PC-3 (cell line): ENCODE results near the gene HIPK2.

Experiments used
- EZH2 ChIP-seq: fragments of 300-600 bp; sonication (generic); IDR thresholded peaks from one replicate; pipeline ENCODE4 v1.6.1; 2017; ENCODE audit warnings: antibody characterized with exemption, mild to moderate bottlenecking, low read length; ENCODE audit not compliant: unreplicated experiment
- EZH2phosphoT487 ChIP-seq: fragments of 300-600 bp; sonication (generic); IDR thresholded peaks from 2 replicates; pipeline ENCODE4 v1.6.1; 2018; ENCODE audit warnings: mild to moderate bottlenecking, antibody characterized with exemption, low read length, borderline replicate concordance
- TF ChIP-seq, protein P1 (sequence below): fragments of 300-600 bp; sonication (generic); conservative IDR thresholded peaks from 2 replicates; pipeline ENCODE4 v1.5.1; 2017; ENCODE audit warnings: antibody characterized with exemption, low read depth, mild to moderate bottlenecking, low read length

DNA sequence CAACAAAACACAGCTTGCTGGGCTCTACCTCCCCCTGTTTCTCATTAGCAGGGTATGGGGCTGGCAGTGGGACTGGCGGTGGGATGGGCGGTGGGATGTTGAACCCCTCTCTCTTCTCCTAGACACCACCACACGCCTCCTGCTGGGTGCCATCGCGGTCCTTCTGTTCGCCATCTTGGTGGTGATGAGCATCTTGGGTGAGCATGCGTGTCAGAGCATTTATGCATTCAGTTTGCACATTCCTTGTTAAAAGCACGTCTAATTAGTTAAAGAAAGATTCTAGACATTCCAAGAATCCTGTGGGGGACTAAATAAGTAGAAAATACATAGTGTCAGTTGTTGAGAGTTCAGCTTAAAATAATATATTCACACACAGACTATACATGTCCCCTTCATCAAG lies 241.6 kb downstream of the HIPK2 start:
- TF ChIP-seq, protein P1, sequence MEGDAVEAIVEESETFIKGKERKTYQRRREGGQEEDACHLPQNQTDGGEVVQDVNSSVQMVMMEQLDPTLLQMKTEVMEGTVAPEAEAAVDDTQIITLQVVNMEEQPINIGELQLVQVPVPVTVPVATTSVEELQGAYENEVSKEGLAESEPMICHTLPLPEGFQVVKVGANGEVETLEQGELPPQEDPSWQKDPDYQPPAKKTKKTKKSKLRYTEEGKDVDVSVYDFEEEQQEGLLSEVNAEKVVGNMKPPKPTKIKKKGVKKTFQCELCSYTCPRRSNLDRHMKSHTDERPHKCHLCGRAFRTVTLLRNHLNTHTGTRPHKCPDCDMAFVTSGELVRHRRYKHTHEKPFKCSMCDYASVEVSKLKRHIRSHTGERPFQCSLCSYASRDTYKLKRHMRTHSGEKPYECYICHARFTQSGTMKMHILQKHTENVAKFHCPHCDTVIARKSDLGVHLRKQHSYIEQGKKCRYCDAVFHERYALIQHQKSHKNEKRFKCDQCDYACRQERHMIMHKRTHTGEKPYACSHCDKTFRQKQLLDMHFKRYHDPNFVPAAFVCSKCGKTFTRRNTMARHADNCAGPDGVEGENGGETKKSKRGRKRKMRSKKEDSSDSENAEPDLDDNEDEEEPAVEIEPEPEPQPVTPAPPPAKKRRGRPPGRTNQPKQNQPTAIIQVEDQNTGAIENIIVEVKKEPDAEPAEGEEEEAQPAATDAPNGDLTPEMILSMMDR: no peak
- TF ChIP-seq EZH2phosphoT487: no peak
- no peak for TF ChIP-seq EZH2
